ENCODE data around the gene ARHGEF3.

- TF ChIP-seq CTCF (IDR thresholded peaks at IDR 0.05) (no peak), POLR2A (IDR thresholded peaks at IDR 0.05) (no peak)
Measured at GRCh38 chr3:56823984-56824703, 22.4 kb upstream of the ARHGEF3 start.

All from ovary (tissue), 3 donors.